Neuronal stem cell (in vitro differentiated cells): ENCODE data around the gene MACC1.

ENCODE experiments used
- DNase-seq: peaks from one replicate; pipeline ENCODE4 v3.0.0-alpha.2; 2013; ENCODE audit warnings: low spot score
- H2AFZ ChIP-seq: one replicate; pipeline ENCODE4 v1.6.1; 2013; ENCODE audit warnings: mild to moderate bottlenecking, low read length, inconsistent platforms
- H2AK5ac ChIP-seq: 2 replicates; pipeline ENCODE4 v1.6.1; 2013; ENCODE audit warnings: low read depth, mild to moderate bottlenecking, inconsistent platforms, low read length, moderate library complexity, mixed read lengths
- H2BK120ac ChIP-seq: 2 replicates; pipeline ENCODE4 v1.6.1; 2013; ENCODE audit warnings: low read depth, mild to moderate bottlenecking, inconsistent platforms, low read length, moderate library complexity, mixed read lengths
- H2BK12ac ChIP-seq: one replicate; pipeline ENCODE4 v1.6.1; 2013; ENCODE audit warnings: low read length, inconsistent platforms
- H2BK15ac ChIP-seq: 2 replicates; pipeline ENCODE4 v1.6.1; 2013; ENCODE audit warnings: mild to moderate bottlenecking, low read length, inconsistent platforms, mixed read lengths
- H2BK5ac ChIP-seq: one replicate; pipeline ENCODE4 v1.6.1; 2013; ENCODE audit warnings: inconsistent platforms, mild to moderate bottlenecking, low read length, moderate library complexity
- H3K14ac ChIP-seq: one replicate; pipeline ENCODE4 v1.6.1; 2013; ENCODE audit warnings: low read length, inconsistent platforms
- H3K18ac ChIP-seq: 2 replicates; pipeline ENCODE4 v1.6.1; 2013; ENCODE audit warnings: low read length, inconsistent platforms
- H3K23ac ChIP-seq: 2 replicates; pipeline ENCODE4 v1.6.1; 2013; ENCODE audit warnings: low read depth, mild to moderate bottlenecking, mixed read lengths, low read length, inconsistent platforms; ENCODE audit not compliant: poor library complexity
- H3K27ac ChIP-seq: replicated peaks from 3 replicates; pipeline ENCODE4 v1.5.1; 2013; ENCODE audit warnings: low read length, inconsistent platforms
- H3K27me3 ChIP-seq, 3 experiments: 2 replicates each; pipeline ENCODE4 v1.6.1; 2013; ENCODE audit warnings: low read length in 3 of 3, mild to moderate bottlenecking in 2 of 3, inconsistent platforms in 1 of 3, low read depth in 1 of 3, mixed read lengths in 1 of 3, moderate library complexity in 1 of 3; ENCODE audit not compliant: control insufficient read depth in 3 of 3, insufficient read depth in 3 of 3
- H3K36me3 ChIP-seq, 2 donors: replicated peaks in 1 of 2; 2 replicates each; pipeline ENCODE4 v1.6.1; 2013; ENCODE audit warnings: low read length in 2 of 2; ENCODE audit not compliant: control insufficient read depth in 2 of 2, insufficient read depth in 2 of 2
- H3K4ac ChIP-seq: 2 replicates; pipeline ENCODE4 v1.6.1; 2013; ENCODE audit warnings: inconsistent platforms, mild to moderate bottlenecking, low read length, moderate library complexity
- H3K4me1 ChIP-seq, 2 donors: 1 replicate in 1 of 2; 2 replicates in 1 of 2; pipeline ENCODE4 v1.6.1; 2013; ENCODE audit warnings: low read length in 2 of 2, low read depth in 1 of 2; ENCODE audit not compliant: control insufficient read depth in 2 of 2, insufficient read depth in 1 of 2
- H3K4me2 ChIP-seq: one replicate; pipeline ENCODE4 v1.6.1; 2013; ENCODE audit warnings: mild to moderate bottlenecking, low read length, inconsistent platforms; ENCODE audit not compliant: insufficient read depth, poor library complexity, severe bottlenecking
- H3K4me3 ChIP-seq, 2 donors: 2 replicates each; pipeline ENCODE4 v1.5.1; 2013; ENCODE audit warnings: low read length in 2 of 2, mild to moderate bottlenecking in 2 of 2, inconsistent platforms in 1 of 2, moderate library complexity in 1 of 2
- H3K79me1 ChIP-seq: one replicate; pipeline ENCODE4 v1.6.1; 2013; ENCODE audit warnings: low read depth, mild to moderate bottlenecking, inconsistent platforms, low read length, moderate library complexity
- H3K9ac ChIP-seq: one replicate; pipeline ENCODE4 v1.6.1; 2013; ENCODE audit warnings: mild to moderate bottlenecking, low read depth, low read length, inconsistent platforms; ENCODE audit not compliant: poor library complexity
- H3K9me3 ChIP-seq, 2 donors: replicated peaks in 1 of 2; 2 replicates each; pipeline versions ENCODE3 to v1.6.1; 2013; ENCODE audit warnings: low read length in 2 of 2, mild to moderate bottlenecking in 2 of 2, inconsistent platforms in 1 of 2, low read depth in 1 of 2, mixed read lengths in 1 of 2, moderate library complexity in 1 of 2; ENCODE audit not compliant: control insufficient read depth in 2 of 2, insufficient read depth in 1 of 2
- H4K8ac ChIP-seq: one replicate; pipeline ENCODE4 v1.6.1; 2013; ENCODE audit warnings: low read depth, mild to moderate bottlenecking, inconsistent platforms, low read length, moderate library complexity
- H4K91ac ChIP-seq: one replicate; pipeline ENCODE4 v1.6.1; 2013; ENCODE audit warnings: low read length, low read depth, mild to moderate bottlenecking, inconsistent platforms; ENCODE audit not compliant: poor library complexity
- WGBS, 2 donors: extraction: QIAGEN DNeasy Blood & Tissue Kit; methylation state at CpG; one replicate each; pipeline ENCODE4 v1.1.7; 2013; ENCODE audit warnings: missing lambda C conversion rate in 2 of 2, mixed read lengths in 1 of 2; ENCODE audit not compliant: insufficient read length in 2 of 2, insufficient replicate concordance in 1 of 2; ENCODE audit errors: extremely low coverage in 2 of 2; 5-methylcytosine and 5-hydroxymethylcytosine counted together

Gene MACC1

GRCh38 chr7:20220921-20221547, 3.9 kb upstream of the MACC1 start:
- Histone ChIP-seq H3K36me3 (no peaks in the 10 kb centered on the region), H3K18ac (no peak overlapping the region), H3K9me3 (no peaks in the 10 kb centered on the region), H2BK12ac (no peak overlapping the region), H2AFZ (no peak overlapping the region), H4K8ac (no peak overlapping the region), H3K14ac (no peak overlapping the region), H2AK5ac (no peak overlapping the region), H2BK5ac (no peak overlapping the region), H4K91ac (no peak overlapping the region), H3K79me1 (no peaks in the 10 kb centered on the region), H3K9ac (no peak overlapping the region), H3K23ac (no peak overlapping the region), H2BK120ac (no peak overlapping the region), H3K4ac (no peak overlapping the region), H3K4me1 (peaks cover 4 to 5% of the 10 kb centered on the region in 2 donors), H3K27me3 (no peaks in the 10 kb centered on the region), H3K4me3 (no peak overlapping the region), H3K27ac (no peak overlapping the region), H3K4me2 (no peak overlapping the region), H2BK15ac (no peak overlapping the region)
- no CpG with 5 or more reads among the region's 4 CpGs for WGBS, 2 donors
- no peak for DNase-seq

- Histone ChIP-seq H2AK5ac (no peak overlapping the region), H3K4ac (no peak overlapping the region), H2BK15ac (no peak overlapping the region), H3K79me1 (no peaks in the 10 kb centered on the region), H2BK5ac (no peak overlapping the region), H3K4me2 (no peak overlapping the region), H2BK12ac (no peak overlapping the region), H3K18ac (no peak overlapping the region), H2BK120ac (no peak overlapping the region), H3K27me3 (no peaks in the 10 kb centered on the region), H2AFZ (peak overlapping the region; percentile 36), H3K23ac (no peak overlapping the region), H3K9ac (no peak overlapping the region), H3K14ac (no peak overlapping the region), H3K9me3 (no peaks in the 10 kb centered on the region), H3K36me3 (no peaks in the 10 kb centered on the region), H3K27ac (no peak overlapping the region), H3K4me3 (no peak overlapping the region), H3K4me1 (peaks cover 4 to 5% of the 10 kb centered on the region in 2 donors), H4K91ac (no peak overlapping the region), H4K8ac (peak overlapping the region; percentile 50)
- WGBS, 2 donors: no CpG with 5 or more reads among the region's 3 CpGs
- no peak for DNase-seq
Observed at GRCh38 chr7:20220293-20220761, 3.1 kb upstream of the MACC1 start.

GRCh38 chr7:20219446-20220292, 2.5 kb upstream of the MACC1 start:
- Histone ChIP-seq H3K4me3 (peak overlapping the region in 1 of 2 donors; percentile 18), H3K79me1 (no peaks in the 10 kb centered on the region), H3K27ac (no peak overlapping the region), H2AK5ac (no peak overlapping the region), H3K18ac (peak overlapping the region; percentile 80), H3K36me3 (no peaks in the 10 kb centered on the region), H3K9ac (no peak overlapping the region), H3K27me3 (no peaks in the 10 kb centered on the region), H3K23ac (no peak overlapping the region), H3K4me1 (peaks cover 4 to 5% of the 10 kb centered on the region in 2 donors), H3K4ac (no peak overlapping the region), H2BK120ac (no peak overlapping the region), H2BK12ac (no peak overlapping the region), H3K14ac (no peak overlapping the region), H2BK5ac (no peak overlapping the region), H2AFZ (peak overlapping the region; percentile 36), H2BK15ac (no peak overlapping the region), H3K9me3 (no peaks in the 10 kb centered on the region), H3K4me2 (no peak overlapping the region), H4K8ac (peak overlapping the region; percentile 50), H4K91ac (no peak overlapping the region)
- WGBS, 2 donors: no CpG with 5 or more reads among the region's 7 CpGs
- no peak for DNase-seq

- DNase-seq: no peak
- no peak overlapping the region for H3K27ac ChIP-seq
- WGBS, 2 donors: no CpG with 5 or more reads among the region's 3 CpGs
Observed at GRCh38 chr7:20219062-20219445, 1.9 kb upstream of the MACC1 start.

More at GRCh38 chr7:20219062-20219445, 1.9 kb upstream of the MACC1 start:
- no peak overlapping the region for H3K23ac ChIP-seq
- no peaks in the 10 kb centered on the region for H3K36me3 ChIP-seq
- H3K18ac ChIP-seq: no peak overlapping the region
- H3K9ac ChIP-seq: no peak overlapping the region
- H2BK120ac ChIP-seq: no peak overlapping the region
- no peaks in the 10 kb centered on the region for H3K79me1 ChIP-seq
- no peaks in the 10 kb centered on the region for H3K9me3 ChIP-seq
- H3K4me3 ChIP-seq: no peak overlapping the region
- no peak overlapping the region for H2BK12ac ChIP-seq
- H2AK5ac ChIP-seq: no peak overlapping the region
- no peak overlapping the region for H3K14ac ChIP-seq
- no peak overlapping the region for H3K4me2 ChIP-seq
- H4K91ac ChIP-seq: no peak overlapping the region
- no peak overlapping the region for H3K4ac ChIP-seq
- no peak overlapping the region for H2BK5ac ChIP-seq
- H3K4me1 ChIP-seq: peaks cover 4 to 5% of the 10 kb centered on the region in 2 donors
- H4K8ac ChIP-seq: no peak overlapping the region
- H3K27me3 ChIP-seq: no peaks in the 10 kb centered on the region
- no peak overlapping the region for H2AFZ ChIP-seq
- no peak overlapping the region for H2BK15ac ChIP-seq
